ENCODE measurements around the gene TTLL8.

DNA sequence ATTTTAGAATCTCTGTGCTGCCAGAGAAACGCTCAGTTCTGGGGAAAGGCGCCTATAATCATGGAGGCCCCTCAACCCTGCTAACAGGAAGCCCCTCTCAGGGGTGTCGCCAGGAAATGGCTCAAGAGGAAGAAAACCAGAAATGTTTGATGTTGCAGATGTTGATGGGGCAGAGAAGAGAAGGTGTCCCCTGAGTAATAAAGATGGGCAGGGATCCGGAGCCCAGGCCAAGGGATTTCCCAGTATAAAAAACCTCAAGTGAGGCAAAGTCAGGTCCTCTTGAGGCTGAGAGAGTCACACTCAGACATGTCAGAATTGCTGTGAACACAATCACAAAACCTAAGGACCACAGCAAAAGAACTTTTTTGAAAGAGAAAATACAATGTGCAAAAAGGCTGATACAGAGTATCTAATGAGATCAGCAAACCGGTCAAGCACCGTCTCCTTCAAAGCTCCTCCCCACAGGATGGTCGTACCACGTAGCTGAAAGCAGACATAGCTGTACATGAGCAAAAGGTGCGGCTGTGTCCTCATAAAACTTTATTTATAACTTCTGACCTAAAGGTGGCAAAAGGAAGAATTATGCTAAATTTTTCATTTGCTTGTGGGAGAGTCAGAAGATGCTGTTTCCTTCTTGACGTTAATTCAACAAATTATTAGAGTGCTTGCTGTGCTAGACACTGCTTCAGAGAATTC is 43.9 kb upstream of the TTLL8 start:
- TF ChIP-seq, protein P1, sequence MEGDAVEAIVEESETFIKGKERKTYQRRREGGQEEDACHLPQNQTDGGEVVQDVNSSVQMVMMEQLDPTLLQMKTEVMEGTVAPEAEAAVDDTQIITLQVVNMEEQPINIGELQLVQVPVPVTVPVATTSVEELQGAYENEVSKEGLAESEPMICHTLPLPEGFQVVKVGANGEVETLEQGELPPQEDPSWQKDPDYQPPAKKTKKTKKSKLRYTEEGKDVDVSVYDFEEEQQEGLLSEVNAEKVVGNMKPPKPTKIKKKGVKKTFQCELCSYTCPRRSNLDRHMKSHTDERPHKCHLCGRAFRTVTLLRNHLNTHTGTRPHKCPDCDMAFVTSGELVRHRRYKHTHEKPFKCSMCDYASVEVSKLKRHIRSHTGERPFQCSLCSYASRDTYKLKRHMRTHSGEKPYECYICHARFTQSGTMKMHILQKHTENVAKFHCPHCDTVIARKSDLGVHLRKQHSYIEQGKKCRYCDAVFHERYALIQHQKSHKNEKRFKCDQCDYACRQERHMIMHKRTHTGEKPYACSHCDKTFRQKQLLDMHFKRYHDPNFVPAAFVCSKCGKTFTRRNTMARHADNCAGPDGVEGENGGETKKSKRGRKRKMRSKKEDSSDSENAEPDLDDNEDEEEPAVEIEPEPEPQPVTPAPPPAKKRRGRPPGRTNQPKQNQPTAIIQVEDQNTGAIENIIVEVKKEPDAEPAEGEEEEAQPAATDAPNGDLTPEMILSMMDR (IDR thresholded peaks at IDR 0.05 in 2 of 3, conservative IDR thresholded peaks at IDR 0.05 in 1 of 3; ENCODE audit: borderline replicate concordance in 1 of 3, insufficient read depth in 1 of 3, low read depth in 2 of 3, low read length in 2 of 3) = no peak
- TF ChIP-seq POLR2A (IDR thresholded peaks at IDR 0.05; ENCODE audit: borderline replicate concordance, extremely low read depth, insufficient read depth, insufficient read length) = no peak
- TF ChIP-seq, protein P2, sequence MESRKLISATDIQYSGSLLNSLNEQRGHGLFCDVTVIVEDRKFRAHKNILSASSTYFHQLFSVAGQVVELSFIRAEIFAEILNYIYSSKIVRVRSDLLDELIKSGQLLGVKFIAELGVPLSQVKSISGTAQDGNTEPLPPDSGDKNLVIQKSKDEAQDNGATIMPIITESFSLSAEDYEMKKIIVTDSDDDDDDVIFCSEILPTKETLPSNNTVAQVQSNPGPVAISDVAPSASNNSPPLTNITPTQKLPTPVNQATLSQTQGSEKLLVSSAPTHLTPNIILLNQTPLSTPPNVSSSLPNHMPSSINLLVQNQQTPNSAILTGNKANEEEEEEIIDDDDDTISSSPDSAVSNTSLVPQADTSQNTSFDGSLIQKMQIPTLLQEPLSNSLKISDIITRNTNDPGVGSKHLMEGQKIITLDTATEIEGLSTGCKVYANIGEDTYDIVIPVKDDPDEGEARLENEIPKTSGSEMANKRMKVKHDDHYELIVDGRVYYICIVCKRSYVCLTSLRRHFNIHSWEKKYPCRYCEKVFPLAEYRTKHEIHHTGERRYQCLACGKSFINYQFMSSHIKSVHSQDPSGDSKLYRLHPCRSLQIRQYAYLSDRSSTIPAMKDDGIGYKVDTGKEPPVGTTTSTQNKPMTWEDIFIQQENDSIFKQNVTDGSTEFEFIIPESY (IDR thresholded peaks at IDR 0.05; ENCODE audit: extremely low read depth, insufficient replicate concordance, low read length) = no peak
- TF ChIP-seq, protein P3, sequence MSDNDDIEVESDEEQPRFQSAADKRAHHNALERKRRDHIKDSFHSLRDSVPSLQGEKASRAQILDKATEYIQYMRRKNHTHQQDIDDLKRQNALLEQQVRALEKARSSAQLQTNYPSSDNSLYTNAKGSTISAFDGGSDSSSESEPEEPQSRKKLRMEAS (IDR thresholded peaks at IDR 0.05) = no peak
- TF ChIP-seq CEBPB (IDR thresholded peaks at IDR 0.05; ENCODE audit: low read depth) = no peak
- no peak for TF ChIP-seq EZH2 (IDR thresholded peaks at IDR 0.05)

Measured in HCT116 (cell line).